DOHH2 (cell line): Measurements from ENCODE around the gene FAM234A.
A peak's percentile ranks its signal among the peaks of the same experiment; 100 is the strongest.

ENCODE experiments used
- H3F3A ChIP-seq: fragments of 200-600 bp; sonication (generic), shearing (Covaris generic); 2 replicates; pipeline ENCODE4 v1.6.0; 2016; ENCODE audit warnings: antibody characterized with exemption, mild to moderate bottlenecking; ENCODE audit not compliant: control insufficient read depth, insufficient read depth
- H3K27ac ChIP-seq: fragments of 200-600 bp; sonication (generic); 2 replicates; pipeline ENCODE4 v1.5.1; 2014; ENCODE audit warnings: low read depth, mild to moderate bottlenecking, low read length, moderate library complexity
- H3K27me3 ChIP-seq: fragments of 200-600 bp; sonication (generic); 2 replicates; pipeline ENCODE4 v1.6.1; 2014; ENCODE audit warnings: mild to moderate bottlenecking, low read length, mixed read lengths; ENCODE audit not compliant: control insufficient read depth
- H3K36me3 ChIP-seq: fragments of 200-600 bp; sonication (generic); 2 replicates; pipeline ENCODE4 v1.6.1; 2014; ENCODE audit warnings: mild to moderate bottlenecking, low read length, moderate library complexity, mixed read lengths; ENCODE audit not compliant: control insufficient read depth
- H3K4me1 ChIP-seq: fragments of 200-600 bp; sonication (generic); 2 replicates; pipeline ENCODE4 v1.6.1; 2014; ENCODE audit warnings: mild to moderate bottlenecking, low read length, mixed read lengths; ENCODE audit not compliant: control insufficient read depth
- H3K4me2 ChIP-seq: fragments of 200-600 bp; sonication (generic); 2 replicates; pipeline ENCODE4 v1.6.0; 2014; ENCODE audit warnings: mild to moderate bottlenecking, low read length, moderate library complexity
- H3K4me3 ChIP-seq: fragments of 200-600 bp; sonication (generic); 2 replicates; pipeline ENCODE4 v1.5.1; 2014; ENCODE audit warnings: mild to moderate bottlenecking, low read length, mixed read lengths
- H3K79me2 ChIP-seq: fragments of 200-600 bp; sonication (generic); 2 replicates; pipeline ENCODE4 v1.6.1; 2014; ENCODE audit warnings: mild to moderate bottlenecking, low read length, mixed read lengths; ENCODE audit not compliant: control insufficient read depth
- H3K9me2 ChIP-seq: fragments of 200-600 bp; sonication (generic); replicated peaks from 2 replicates; pipeline ENCODE4 v1.6.1; 2014; ENCODE audit warnings: mild to moderate bottlenecking, low read length, mixed read lengths; ENCODE audit not compliant: control insufficient read depth
- H3K9me3 ChIP-seq: fragments of 200-600 bp; sonication (generic); 2 replicates; pipeline ENCODE4 v1.6.1; 2014; ENCODE audit warnings: antibody characterized with exemption, low read length, mixed read lengths; ENCODE audit not compliant: control insufficient read depth, insufficient read depth
- H4K20me1 ChIP-seq: fragments of 200-600 bp; sonication (generic); 2 replicates; pipeline ENCODE4 v1.6.0; 2014; ENCODE audit warnings: low read depth, mild to moderate bottlenecking, antibody characterized with exemption, low read length, moderate library complexity; ENCODE audit not compliant: control insufficient read depth, insufficient read depth
- CTCF ChIP-seq: fragments of 200-600 bp; sonication (generic); IDR thresholded peaks from one replicate; pipeline ENCODE4 v1.5.1; 2014; ENCODE audit warnings: antibody characterized with exemption, mild to moderate bottlenecking, low read depth, low read length; ENCODE audit not compliant: poor library complexity, severe bottlenecking
- EZH2phosphoT487 ChIP-seq: fragments of 200-600 bp; sonication (generic); IDR thresholded peaks from 2 replicates; pipeline ENCODE4 v1.6.1; 2017; ENCODE audit warnings: borderline replicate concordance, mild to moderate bottlenecking, antibody characterized with exemption, low read length, moderate library complexity, mixed read lengths

The FAM234A gene

DNA sequence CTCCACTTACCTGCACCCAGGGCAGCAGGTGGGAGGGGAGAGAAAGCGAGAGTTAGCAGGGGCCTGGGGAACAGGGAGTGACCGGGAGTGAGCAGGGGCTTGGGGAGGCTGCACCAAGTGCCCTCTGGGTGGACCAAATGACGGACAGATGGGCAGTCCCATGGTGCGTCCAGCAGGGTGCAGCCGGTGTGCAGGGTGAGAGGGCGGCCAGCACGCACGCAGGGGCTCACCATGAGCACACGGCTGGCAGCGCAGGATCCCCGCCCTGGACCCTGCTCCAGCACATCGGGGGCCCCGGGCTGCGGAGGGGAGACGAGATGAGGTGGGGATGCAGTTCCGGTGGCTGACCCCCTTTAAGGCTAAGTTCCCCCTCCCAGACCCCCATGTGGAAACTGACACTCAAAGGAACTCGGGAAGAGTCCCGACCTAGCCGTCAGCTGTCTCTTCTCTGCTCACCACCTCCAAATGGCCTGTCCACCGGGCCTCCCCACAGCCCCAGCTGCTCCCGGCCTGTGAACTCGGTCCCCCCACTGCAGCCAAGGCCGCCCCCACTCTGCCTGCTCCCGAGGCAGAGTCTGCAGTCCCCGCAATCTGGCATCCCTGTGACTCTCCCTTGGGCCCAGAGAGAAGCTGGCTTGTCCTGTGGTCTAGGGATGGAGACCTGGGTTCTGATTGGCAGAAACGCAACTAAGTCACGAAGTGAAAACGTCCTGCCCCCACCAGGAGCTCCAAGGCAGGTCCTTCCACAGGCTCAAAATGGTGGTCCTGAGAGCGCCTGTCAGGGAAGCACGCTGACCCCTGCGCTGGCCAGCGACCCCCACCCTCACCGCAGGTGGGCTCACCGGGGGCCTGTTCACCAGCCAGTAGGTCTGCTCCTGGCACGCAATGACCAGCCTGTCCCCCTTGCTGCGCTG is 38.3 kb downstream of the FAM234A start:
- H3F3A ChIP-seq, result no peaks in the 10 kb centered on the region
- H3K9me2 ChIP-seq, result no peaks in the 10 kb centered on the region
- H3K27me3 ChIP-seq, result peaks cover 20% of the 10 kb centered on the region
- peaks cover 3% of the 10 kb centered on the region; the same call in 1 of the 2 replicates for H3K4me1 ChIP-seq
- no peaks in the 10 kb centered on the region for H4K20me1 ChIP-seq
- H3K4me2 ChIP-seq, result no peak overlapping the region
- no peaks in the 10 kb centered on the region for H3K79me2 ChIP-seq
- H3K9me3 ChIP-seq, result no peaks in the 10 kb centered on the region
- H3K27ac ChIP-seq, result no peak overlapping the region
- TF ChIP-seq CTCF (no peak), EZH2phosphoT487 (no peak)
- H3K4me3 ChIP-seq, result no peak overlapping the region
- H3K36me3 ChIP-seq, result no peaks in the 10 kb centered on the region

GRCh38 chr16:273547-274421 is 39.2 kb downstream of the FAM234A start:
- Histone ChIP-seq H3K27ac (no peak overlapping the region), H3K4me3 (no peak overlapping the region), H3K79me2 (no peaks in the 10 kb centered on the region), H4K20me1 (no peaks in the 10 kb centered on the region), H3K4me2 (no peak overlapping the region), H3K9me2 (no peaks in the 10 kb centered on the region), H3K27me3 (peaks cover 22% of the 10 kb centered on the region), H3K9me3 (no peaks in the 10 kb centered on the region), H3K36me3 (no peaks in the 10 kb centered on the region), H3F3A (no peaks in the 10 kb centered on the region), H3K4me1 (peaks cover 3% of the 10 kb centered on the region; the same call in 1 of the 2 replicates)
- no peak for TF ChIP-seq EZH2phosphoT487
- no peak for TF ChIP-seq CTCF

DNA sequence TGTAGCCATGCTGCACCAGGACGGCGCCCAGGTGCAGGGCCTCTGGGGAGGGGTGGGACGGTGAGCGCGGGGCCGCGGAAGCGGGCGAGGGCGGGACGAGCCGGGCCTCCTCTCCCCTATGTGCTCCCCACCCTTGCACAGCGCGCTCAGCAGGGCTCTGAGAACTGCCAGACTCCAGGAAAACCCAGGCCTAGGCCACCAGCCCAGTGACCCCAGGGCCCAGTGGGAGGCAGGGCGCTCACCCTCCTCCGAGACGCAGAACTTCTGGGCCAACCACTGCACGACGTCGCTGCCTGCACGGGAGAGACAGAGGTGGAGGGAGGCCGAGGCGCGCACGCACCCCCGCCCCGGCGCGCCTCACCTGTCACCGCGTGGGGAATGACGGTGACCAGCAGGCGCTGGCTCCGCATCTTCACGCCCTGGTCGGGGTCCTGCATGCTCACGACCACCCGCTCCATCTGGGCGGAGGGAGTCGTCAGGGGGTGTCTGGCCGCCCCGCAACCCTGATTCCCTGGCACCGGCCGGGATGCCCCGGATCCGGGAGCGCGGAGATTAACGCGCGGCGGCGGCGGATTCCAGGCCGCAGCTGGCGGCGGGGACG is 40.5 kb downstream of the FAM234A start:
- H3K79me2 ChIP-seq, result no peaks in the 10 kb centered on the region
- no peak overlapping the region for H3K27ac ChIP-seq
- no peaks in the 10 kb centered on the region for H3K9me3 ChIP-seq
- H3K4me1 ChIP-seq, result peaks cover 3% of the 10 kb centered on the region; the same call in 1 of the 2 replicates
- H3K9me2 ChIP-seq, result no peaks in the 10 kb centered on the region
- H3K4me2 ChIP-seq, result peak overlapping the region; percentile 11; the same call in 1 of the 2 replicates
- no peaks in the 10 kb centered on the region for H3F3A ChIP-seq
- peaks cover 22% of the 10 kb centered on the region for H3K27me3 ChIP-seq
- H4K20me1 ChIP-seq, result no peaks in the 10 kb centered on the region
- no peaks in the 10 kb centered on the region for H3K36me3 ChIP-seq
- no peak for TF ChIP-seq CTCF
- no peak overlapping the region for H3K4me3 ChIP-seq
